Measurements from ENCODE around the gene NCDN.
"Not testable (repeated sequence)": the region's sequence is repeated elsewhere in the genome, so short reads cannot be mapped to it uniquely, and the experiment has no call there.

- TF ChIP-seq CTCF (IDR thresholded peaks at IDR 0.05; ENCODE audit: poor library complexity); EZH2 (IDR thresholded peaks at IDR 0.05; ENCODE audit: borderline replicate concordance); EZH2phosphoT487 (IDR thresholded peaks at IDR 0.05; ENCODE audit: low read depth, severe bottlenecking, unreplicated experiment): not testable (repeated sequence)
These were observed 28.2 kb downstream of the NCDN start for GRCh38 chr1:35585805-35586204.
